ENCODE measurements around the gene SIRPB2. TPM values are rescaled to one million over a fixed set of nuclear protein-coding genes. Genes with fewer than 3 reads are reported as not detected.

The SIRPB2 gene
- total and polyA plus RNA-seq, 2 experiments from 2014 or later = not detected

GRCh38 chr20:1536893-1537730, 45.9 kb upstream of the SIRPB2 start:
- Histone ChIP-seq H4K20me1 (ENCODE audit: insufficient read depth) (no peaks in the 10 kb centered on the region), H3K9me2 (ENCODE audit: insufficient read depth) (no peaks in the 10 kb centered on the region), H3K9me3 (ENCODE audit: low read depth) (no peaks in the 10 kb centered on the region), H3K27ac (no peak overlapping the region), H3K4me2 (ENCODE audit: unreplicated experiment) (no peak overlapping the region), H3K27me3 (replicated peaks; ENCODE audit: insufficient read depth) (no peaks in the 10 kb centered on the region; the same call in 1 of the 2 replicates), H3K36me3 (ENCODE audit: low read depth) (no peaks in the 10 kb centered on the region), H2AFZ (no peak overlapping the region), H3K79me2 (ENCODE audit: insufficient read depth) (no peaks in the 10 kb centered on the region), H3K4me3 (no peak overlapping the region), H3K9ac (no peak overlapping the region), H3F3A (ENCODE audit: insufficient read depth) (peaks cover 7% of the 10 kb centered on the region; the same call in 1 of the 2 replicates), H3K4me1 (ENCODE audit: insufficient read depth) (no peaks in the 10 kb centered on the region)
- TF ChIP-seq EZH2phosphoT487 (IDR thresholded peaks at IDR 0.05; ENCODE audit: insufficient read depth, low read depth) = no peak
- TF ChIP-seq EZH2 (IDR thresholded peaks at IDR 0.05; ENCODE audit: insufficient read depth, poor library complexity, severe bottlenecking) = no peak
- in situ Hi-C loops (cut with MboI) = loop anchor here (25.0 kb wide), 1 partner anchor 100 kb away; no protein-coding TSS in a partner anchor
- no peak for DNase-seq
- WGBS, 2 experiments (ENCODE audit: low coverage in 1 of 2, low lambda C conversion rate in 2 of 2, missing lambda C conversion rate in 2 of 2) = 55 to 58% methylated on average over 11 of the region's 11 CpGs

- no peak for DNase-seq
- Histone ChIP-seq H4K20me1 (ENCODE audit: insufficient read depth) (no peaks in the 10 kb centered on the region), H3K4me1 (ENCODE audit: insufficient read depth) (no peaks in the 10 kb centered on the region), H3K36me3 (ENCODE audit: low read depth) (no peaks in the 10 kb centered on the region), H3F3A (ENCODE audit: insufficient read depth) (peaks cover 7% of the 10 kb centered on the region; the same call in 1 of the 2 replicates), H3K79me2 (ENCODE audit: insufficient read depth) (no peaks in the 10 kb centered on the region), H3K9me2 (ENCODE audit: insufficient read depth) (no peaks in the 10 kb centered on the region), H3K4me3 (no peak overlapping the region), H2AFZ (no peak overlapping the region), H3K9ac (no peak overlapping the region), H3K4me2 (ENCODE audit: unreplicated experiment) (no peak overlapping the region), H3K27ac (no peak overlapping the region), H3K9me3 (ENCODE audit: low read depth) (no peaks in the 10 kb centered on the region), H3K27me3 (replicated peaks; ENCODE audit: insufficient read depth) (no peaks in the 10 kb centered on the region; the same call in 1 of the 2 replicates)
- in situ Hi-C loops (cut with MboI) = loop anchor here (25.0 kb wide), 1 partner anchor 102 kb away; no protein-coding TSS in a partner anchor
- 56 to 64% methylated on average over 5 of the region's 5 CpGs for WGBS, 2 experiments (ENCODE audit: low coverage in 1 of 2, low lambda C conversion rate in 2 of 2, missing lambda C conversion rate in 2 of 2)
- no peak for TF ChIP-seq EZH2 (IDR thresholded peaks at IDR 0.05; ENCODE audit: insufficient read depth, poor library complexity, severe bottlenecking)
- no peak for TF ChIP-seq EZH2phosphoT487 (IDR thresholded peaks at IDR 0.05; ENCODE audit: insufficient read depth, low read depth)
These were observed 44.4 kb upstream of the SIRPB2 start for GRCh38 chr20:1535420-1536175.

- no peak for DNase-seq
- Histone ChIP-seq H3K36me3 (ENCODE audit: low read depth) (no peaks in the 10 kb centered on the region), H3K27me3 (replicated peaks; ENCODE audit: insufficient read depth) (no peaks in the 10 kb centered on the region; the same call in 1 of the 2 replicates), H3F3A (ENCODE audit: insufficient read depth) (no peaks in the 10 kb centered on the region), H3K27ac (no peak overlapping the region), H4K20me1 (ENCODE audit: insufficient read depth) (no peaks in the 10 kb centered on the region), H3K9ac (no peak overlapping the region), H2AFZ (no peak overlapping the region), H3K9me2 (ENCODE audit: insufficient read depth) (no peaks in the 10 kb centered on the region), H3K4me1 (ENCODE audit: insufficient read depth) (no peaks in the 10 kb centered on the region), H3K9me3 (ENCODE audit: low read depth) (no peaks in the 10 kb centered on the region), H3K79me2 (ENCODE audit: insufficient read depth) (no peaks in the 10 kb centered on the region), H3K4me2 (ENCODE audit: unreplicated experiment) (no peak overlapping the region), H3K4me3 (no peak overlapping the region)
- TF ChIP-seq EZH2 (IDR thresholded peaks at IDR 0.05; ENCODE audit: insufficient read depth, poor library complexity, severe bottlenecking) (no peak), EZH2phosphoT487 (IDR thresholded peaks at IDR 0.05; ENCODE audit: insufficient read depth, low read depth) (no peak)
- WGBS, 2 experiments (ENCODE audit: low coverage in 1 of 2, low lambda C conversion rate in 2 of 2, missing lambda C conversion rate in 2 of 2) = 20 to 28% methylated on average over 5 of the region's 5 CpGs
- in situ Hi-C loops (cut with MboI) = loop anchor here (25.0 kb wide), 1 partner anchor 103 kb away; no protein-coding TSS in a partner anchor
These were observed 43.3 kb upstream of the SIRPB2 start for GRCh38 chr20:1534526-1534925.

GRCh38 chr20:1533059-1533458, 41.8 kb upstream of the SIRPB2 start:
- H3K9ac ChIP-seq = no peak overlapping the region
- H3K79me2 ChIP-seq (ENCODE audit: insufficient read depth) = no peaks in the 10 kb centered on the region
- H3K9me2 ChIP-seq (ENCODE audit: insufficient read depth) = no peaks in the 10 kb centered on the region
- 30 to 56% methylated on average over 4 of the region's 4 CpGs for WGBS, 2 experiments (ENCODE audit: low coverage in 1 of 2, low lambda C conversion rate in 2 of 2, missing lambda C conversion rate in 2 of 2)
- H3K27me3 ChIP-seq (replicated peaks; ENCODE audit: insufficient read depth) = no peaks in the 10 kb centered on the region; the same call in 1 of the 2 replicates
- no peak overlapping the region for H2AFZ ChIP-seq
- no peak overlapping the region for H3K4me2 ChIP-seq (ENCODE audit: unreplicated experiment)
- peak; percentile 35 for DNase-seq
- no peaks in the 10 kb centered on the region for H3K9me3 ChIP-seq (ENCODE audit: low read depth)
- H3K4me3 ChIP-seq = no peak overlapping the region
- in situ Hi-C loops (cut with MboI) = loop anchor here (25.0 kb wide), 1 partner anchor 104 kb away; no protein-coding TSS in a partner anchor
- no peaks in the 10 kb centered on the region for H3K36me3 ChIP-seq (ENCODE audit: low read depth)
- H3F3A ChIP-seq (ENCODE audit: insufficient read depth) = peaks cover 9% of the 10 kb centered on the region; the same call in 1 of the 2 replicates
- H4K20me1 ChIP-seq (ENCODE audit: insufficient read depth) = no peaks in the 10 kb centered on the region
- TF ChIP-seq EZH2 (IDR thresholded peaks at IDR 0.05; ENCODE audit: insufficient read depth, poor library complexity, severe bottlenecking) (no peak), EZH2phosphoT487 (IDR thresholded peaks at IDR 0.05; ENCODE audit: insufficient read depth, low read depth) (no peak)
- H3K4me1 ChIP-seq (ENCODE audit: insufficient read depth) = peaks cover 7% of the 10 kb centered on the region; the same call in 1 of the 2 replicates
- H3K27ac ChIP-seq = no peak overlapping the region
